DND-41 (cell line): ENCODE measurements around the gene KNDC1.
"Not testable (repeated sequence)": the region's sequence is repeated elsewhere in the genome, so short reads cannot be mapped to it uniquely, and the experiment has no call there.

Experiments
- ATAC-seq: fragments of 200-7000 bp; cut with Tn5 transposase; 3 replicates; pipeline ENCODE4 v1.9.1; 2021; ENCODE audit warnings: low read depth; ENCODE audit not compliant: insufficient read depth
- DNase-seq: peaks from one replicate; pipeline ENCODE4 v3.0.0-alpha.2; 2020
- H2AFZ ChIP-seq: 2 replicates; pipeline ENCODE4 v1.6.0; 2012; ENCODE audit warnings: low read depth, low read length
- H3K27ac ChIP-seq: 2 replicates; pipeline ENCODE4 v1.5.1; 2012; ENCODE audit warnings: low read length, inconsistent platforms
- H3K27me3 ChIP-seq: fragments of 200-600 bp; sonication (generic); 2 replicates; pipeline ENCODE4 v1.6.0; 2012; ENCODE audit warnings: low read length, mild to moderate bottlenecking, inconsistent platforms; ENCODE audit not compliant: insufficient read depth, poor library complexity
- H3K36me3 ChIP-seq: 2 replicates; pipeline ENCODE4 v1.5.1; 2012; ENCODE audit warnings: low read length, inconsistent platforms; ENCODE audit not compliant: insufficient read depth
- H3K4me1 ChIP-seq: 2 replicates; pipeline ENCODE4 v1.5.1; 2012; ENCODE audit warnings: mild to moderate bottlenecking, low read length; ENCODE audit not compliant: insufficient read depth
- H3K4me2 ChIP-seq: 2 replicates; pipeline ENCODE4 v1.6.0; 2012; ENCODE audit warnings: mild to moderate bottlenecking, moderate library complexity, low read length, inconsistent platforms; ENCODE audit not compliant: insufficient read depth
- H3K4me3 ChIP-seq, 2 experiments: fragments of 200-600 bp in 1 of 2; shearing (Covaris generic) in 1 of 2; 2 replicates each; pipeline ENCODE4 v1.5.1; 2012 to 2016; ENCODE audit warnings: inconsistent platforms in 2 of 2, low read length in 2 of 2, mild to moderate bottlenecking in 2 of 2, low read depth in 1 of 2, moderate library complexity in 1 of 2
- H3K79me2 ChIP-seq: 2 replicates; pipeline ENCODE4 v1.6.0; 2012; ENCODE audit warnings: low read length, inconsistent platforms; ENCODE audit not compliant: insufficient read depth
- H3K9ac ChIP-seq: 2 replicates; pipeline ENCODE4 v1.6.0; 2012; ENCODE audit warnings: low read depth, mild to moderate bottlenecking, inconsistent platforms, low read length, moderate library complexity
- H3K9me3 ChIP-seq: 2 replicates; pipeline ENCODE4 v1.5.1; 2012; ENCODE audit warnings: low read length, moderate library complexity, mild to moderate bottlenecking, inconsistent platforms; ENCODE audit not compliant: insufficient read depth, severe bottlenecking
- H4K20me1 ChIP-seq: 2 replicates; pipeline ENCODE4 v1.6.0; 2012; ENCODE audit warnings: low read length; ENCODE audit not compliant: insufficient read depth
- CTCF ChIP-seq: IDR thresholded peaks from 2 replicates; pipeline ENCODE4 v1.5.1; 2012; ENCODE audit warnings: borderline replicate concordance, low read length, moderate library complexity, mild to moderate bottlenecking; ENCODE audit not compliant: poor library complexity, severe bottlenecking; ENCODE audit errors: extremely low read depth
- EZH2 ChIP-seq: IDR thresholded peaks from 3 replicates; pipeline ENCODE4 v1.6.1; 2012; ENCODE audit warnings: borderline replicate concordance, low read depth, mild to moderate bottlenecking, moderate library complexity, low read length, inconsistent platforms; ENCODE audit not compliant: severe bottlenecking

The KNDC1 gene

GRCh38 chr10:133150656-133151055 is 9.4 kb upstream of the KNDC1 start:
- no peaks in the 10 kb centered on the region for H3K9me3 ChIP-seq
- H3K27ac ChIP-seq, result no peak overlapping the region
- peaks cover 7% of the 10 kb centered on the region for H3K27me3 ChIP-seq
- H3K9ac ChIP-seq, result no peak overlapping the region
- no peak overlapping the region for H3K4me3 ChIP-seq
- no peak for ATAC-seq
- no peaks in the 10 kb centered on the region for H4K20me1 ChIP-seq
- H3K4me1 ChIP-seq, result no peaks in the 10 kb centered on the region
- H3K36me3 ChIP-seq, result no peaks in the 10 kb centered on the region
- H3K79me2 ChIP-seq, result no peaks in the 10 kb centered on the region
- TF ChIP-seq EZH2 (no peak), CTCF (no peak)
- DNase-seq, result no peak
- no peak overlapping the region for H2AFZ ChIP-seq
- H3K4me2 ChIP-seq, result no peak overlapping the region

- H3K27me3 ChIP-seq, H3K9ac ChIP-seq, H3K9me3 ChIP-seq, H2AFZ ChIP-seq, H3K79me2 ChIP-seq, H4K20me1 ChIP-seq, DNase-seq, ATAC-seq, H3K27ac ChIP-seq, H3K36me3 ChIP-seq, H3K4me3 ChIP-seq, H3K4me1 ChIP-seq, H3K4me2 ChIP-seq: not testable (repeated sequence)
Measured at GRCh38 chr10:133151071-133151470, 8.9 kb upstream of the KNDC1 start.

- no peak overlapping the region for H3K4me2 ChIP-seq
- no peaks in the 10 kb centered on the region for H3K36me3 ChIP-seq
- H3K4me3 ChIP-seq, result no peak overlapping the region
- no peaks in the 10 kb centered on the region for H3K9me3 ChIP-seq
- DNase-seq, result no peak
- no peak for ATAC-seq
- no peak for TF ChIP-seq CTCF
- TF ChIP-seq EZH2, result no peak
- peaks cover 4% of the 10 kb centered on the region for H3K27me3 ChIP-seq
- no peaks in the 10 kb centered on the region; the same call in 1 of the 2 replicates for H4K20me1 ChIP-seq
- no peaks in the 10 kb centered on the region for H3K4me1 ChIP-seq
- no peaks in the 10 kb centered on the region for H3K79me2 ChIP-seq
- H2AFZ ChIP-seq, result no peak overlapping the region
- no peak overlapping the region for H3K9ac ChIP-seq
- H3K27ac ChIP-seq, result no peak overlapping the region
Measured at GRCh38 chr10:133151543-133151972, 8.5 kb upstream of the KNDC1 start.

GRCh38 chr10:133154411-133154810 is 5.6 kb upstream of the KNDC1 start:
- TF ChIP-seq CTCF (no peak), EZH2 (no peak)
- H3K9ac ChIP-seq, result no peak overlapping the region
- no peak overlapping the region for H2AFZ ChIP-seq
- H4K20me1 ChIP-seq, result no peaks in the 10 kb centered on the region; the same call in 1 of the 2 replicates
- H3K79me2 ChIP-seq, result no peaks in the 10 kb centered on the region
- DNase-seq (no peak), ATAC-seq (no peak)
- H3K9me3 ChIP-seq, result no peaks in the 10 kb centered on the region
- H3K4me1 ChIP-seq, result no peaks in the 10 kb centered on the region
- no peaks in the 10 kb centered on the region for H3K36me3 ChIP-seq
- H3K27me3 ChIP-seq, result no peaks in the 10 kb centered on the region
- no peak overlapping the region for H3K4me3 ChIP-seq
- H3K27ac ChIP-seq, result no peak overlapping the region
- no peak overlapping the region for H3K4me2 ChIP-seq
